Thyroid gland (tissue), 4 donors: ENCODE measurements around the gene HECW1. TPM values are rescaled to one million over a fixed set of nuclear protein-coding genes. Genes with fewer than 3 reads are reported as not detected.

ENCODE experiments used
- DNase-seq, 2 donors: peaks; one replicate each; pipeline ENCODE4 v3.0.0-alpha.2; 2019
- H3K27ac ChIP-seq, 3 donors: fragments of 200-600 bp; sonication (generic); 1 replicate in 2 of 3; 2 replicates in 1 of 3; pipeline ENCODE4 v1.5.1; 2016 to 2019; ENCODE audit warnings: mild to moderate bottlenecking in 1 of 3, moderate library complexity in 1 of 3
- H3K27me3 ChIP-seq: fragments of 200-600 bp; sonication (generic); one replicate; pipeline ENCODE4 v1.5.1; 2019
- H3K36me3 ChIP-seq, 2 donors: fragments of 200-600 bp; sonication (generic); one replicate each; pipeline ENCODE4 v1.5.1; 2016 to 2019
- H3K4me1 ChIP-seq, 2 donors: fragments of 200-600 bp; sonication (generic); one replicate each; pipeline ENCODE4 v1.5.1; 2017 to 2019
- H3K4me3 ChIP-seq, 3 donors: fragments of 200-600 bp; sonication (generic); replicated peaks in 1 of 3; 1 replicate in 2 of 3; 2 replicates in 1 of 3; pipeline ENCODE4 v1.5.1; 2016; ENCODE audit warnings: mild to moderate bottlenecking in 1 of 3
- H3K9me3 ChIP-seq: fragments of 200-600 bp; sonication (generic); one replicate; pipeline ENCODE4 v1.5.1; 2017
- CTCF ChIP-seq, 6 experiments: fragments of 200-600 bp in 3 of 6; fragments of 450-650 bp in 3 of 6; sonication (generic) in 3 of 6; IDR thresholded peaks; one replicate each; pipeline ENCODE4 v1.5.1; 2016 to 2019; ENCODE audit warnings: antibody characterized with exemption in 6 of 6, mild to moderate bottlenecking in 2 of 6, inconsistent platforms in 1 of 6, moderate library complexity in 1 of 6
- POLR2A ChIP-seq, 2 donors: fragments of 450-650 bp; IDR thresholded peaks; one replicate each; pipeline ENCODE4 v1.6.1; 2017; ENCODE audit warnings: antibody characterized with exemption in 2 of 2, mild to moderate bottlenecking in 2 of 2, moderate library complexity in 1 of 2
- WGBS, 2 donors: methylation state at CpG; one replicate each; pipeline ENCODE4 v1.1.5; 2017; 5-methylcytosine and 5-hydroxymethylcytosine counted together
- intact Hi-C: fragments of 100-400 bp; cut with DNase I; formaldehyde crosslinking; loops from one replicate; pipeline ENCODE4 v1.15.1; 2023
- total RNA-seq, 4 donors: library from RNA; depleted of rRNA; stranded (reverse); fragments of >200 nt; gene quantifications; one replicate each; pipeline ENCODE4 v1.2.3, GENCODE V29; 2016

HECW1 gene
- total RNA-seq, 4 donors from 2014 or later: 0.67 to 4.7 (median 2.3) TPM

GRCh38 chr7:43460733-43461348 lies 348.4 kb downstream of the HECW1 start:
- no peak for DNase-seq
- TF ChIP-seq CTCF (IDR thresholded peaks at IDR 0.05): no peak
- TF ChIP-seq POLR2A (IDR thresholded peaks at IDR 0.05): no peak
- peaks cover 0 to 4% of the 10 kb centered on the region in 2 donors for H3K4me1 ChIP-seq
- 79 to 86% methylated on average over 8 of the region's 8 CpGs for WGBS, 2 donors
- no peak overlapping the region for H3K27ac ChIP-seq
- no peak overlapping the region for H3K4me3 ChIP-seq
- no peaks in the 10 kb centered on the region for H3K9me3 ChIP-seq
- H3K27me3 ChIP-seq: no peaks in the 10 kb centered on the region
- intact Hi-C loops: loop anchor here (10.0 kb wide), 1 partner anchor 516 kb away; no protein-coding TSS in a partner anchor
- H3K36me3 ChIP-seq: no peaks in the 10 kb centered on the region

DNA sequence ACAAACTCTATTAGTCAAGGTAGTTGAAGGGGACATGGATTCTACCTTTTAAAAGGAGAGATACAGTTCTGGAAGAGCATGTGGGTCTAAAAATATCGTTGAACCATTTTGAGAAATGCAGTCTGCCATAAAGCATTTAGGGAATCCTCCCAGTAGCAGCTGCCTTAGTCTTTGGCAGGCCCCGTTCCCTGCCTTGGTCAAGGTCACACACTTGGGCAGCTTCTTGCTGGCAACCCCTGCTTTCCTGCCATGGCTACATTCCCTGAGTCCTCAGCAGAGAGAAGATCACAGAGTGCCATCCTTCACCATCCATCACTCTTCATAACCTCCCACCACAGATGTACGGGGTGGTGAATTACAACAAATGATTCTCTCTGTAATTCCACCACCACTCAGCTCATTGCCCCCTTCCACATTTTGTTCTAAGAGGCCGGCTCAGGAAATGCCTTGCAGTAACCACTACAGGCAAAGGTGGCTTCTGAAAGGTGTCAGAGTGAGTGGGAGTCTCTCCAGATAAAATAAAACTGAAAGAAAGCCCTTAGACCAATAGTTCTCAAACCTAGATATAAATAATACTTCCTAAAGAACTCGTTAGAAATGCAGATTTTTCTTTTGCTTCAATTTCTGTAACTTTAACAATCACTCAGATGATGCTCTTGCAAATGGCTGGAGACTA lies 349.0 kb downstream of the HECW1 start:
- Histone ChIP-seq H3K36me3 (no peaks in the 10 kb centered on the region), H3K27me3 (no peaks in the 10 kb centered on the region), H3K27ac (no peak overlapping the region)

GRCh38 chr7:43462836-43463235 lies 350.4 kb downstream of the HECW1 start:
- H3K27ac ChIP-seq: no peak overlapping the region
- DNase-seq: no peak
- H3K4me3 ChIP-seq: no peak overlapping the region
- TF ChIP-seq CTCF (IDR thresholded peaks at IDR 0.05) (no peak), POLR2A (IDR thresholded peaks at IDR 0.05) (no peak)
- H3K4me1 ChIP-seq: peaks cover 0 to 4% of the 10 kb centered on the region in 2 donors
- H3K9me3 ChIP-seq: no peaks in the 10 kb centered on the region
- no peaks in the 10 kb centered on the region for H3K27me3 ChIP-seq
- intact Hi-C loops: loop anchor here (10.0 kb wide), 1 partner anchor 518 kb away; no protein-coding TSS in a partner anchor
- H3K36me3 ChIP-seq: no peaks in the 10 kb centered on the region
- WGBS, 2 donors: 68 to 71% methylated on average over 1 of the region's 1 CpG

More for the DNA sequence above, 349.0 kb downstream of the HECW1 start:
- no peak for DNase-seq
- intact Hi-C loops: loop anchor here (10.0 kb wide), 1 partner anchor 517 kb away; no protein-coding TSS in a partner anchor
- TF ChIP-seq POLR2A (IDR thresholded peaks at IDR 0.05) (no peak), CTCF (IDR thresholded peaks at IDR 0.05) (no peak)
- 84 to 91% methylated on average over 5 of the region's 5 CpGs for WGBS, 2 donors
- Histone ChIP-seq H3K4me3 (no peak overlapping the region), H3K9me3 (no peaks in the 10 kb centered on the region), H3K4me1 (peaks cover 0 to 4% of the 10 kb centered on the region in 2 donors)

DNA sequence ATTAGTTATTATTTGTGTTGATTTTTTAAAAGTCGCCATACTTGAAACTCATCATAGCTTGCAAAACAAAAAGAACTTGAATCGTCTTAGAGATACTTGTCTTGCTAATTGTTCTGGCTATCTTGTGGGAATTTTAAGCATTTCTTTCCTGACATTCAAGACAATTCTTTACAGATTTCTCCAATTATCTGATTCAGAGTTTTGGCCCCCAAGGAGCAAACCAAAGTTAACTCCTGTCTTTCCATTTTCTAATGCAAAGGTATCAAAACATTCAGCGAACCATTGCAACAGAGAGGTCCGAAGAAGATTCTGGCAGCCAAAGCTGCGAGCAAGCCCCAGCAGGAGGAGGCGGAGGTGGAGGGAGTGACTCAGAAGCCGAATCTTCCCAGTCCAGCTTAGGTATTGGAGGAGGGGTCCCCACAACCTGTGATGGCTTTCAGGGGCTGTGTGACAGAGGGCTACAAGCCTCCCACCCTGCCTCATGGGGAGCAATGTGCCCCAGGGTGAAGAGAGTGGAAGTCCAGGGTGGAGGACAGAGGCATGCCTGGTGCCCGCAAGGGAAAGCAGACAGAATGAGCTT lies 351.0 kb downstream of the HECW1 start:
- Histone ChIP-seq H3K36me3 (no peaks in the 10 kb centered on the region), H3K9me3 (no peaks in the 10 kb centered on the region), H3K27me3 (no peaks in the 10 kb centered on the region), H3K4me3 (no peak overlapping the region), H3K27ac (no peak overlapping the region), H3K4me1 (peaks cover 0 to 4% of the 10 kb centered on the region in 2 donors)
- intact Hi-C loops: loop anchor here (10.0 kb wide), 1 partner anchor 519 kb away; no protein-coding TSS in a partner anchor
- WGBS, 2 donors: 56 to 58% methylated on average over 8 of the region's 8 CpGs
- TF ChIP-seq CTCF (IDR thresholded peaks at IDR 0.05) (no peak), POLR2A (IDR thresholded peaks at IDR 0.05) (no peak)
- DNase-seq: no peak
